Uterus (tissue), 2 donors: ENCODE measurements around the gene HPSE2.

Experiments used
- POLR2A ChIP-seq, 2 donors: fragments of 450-650 bp; IDR thresholded peaks; one replicate each; pipeline ENCODE4 v1.6.1; 2016; ENCODE audit warnings: antibody characterized with exemption in 2 of 2, mild to moderate bottlenecking in 1 of 2, moderate library complexity in 1 of 2
- TF ChIP-seq, protein P1 (sequence below), 4 experiments: fragments of 200-600 bp in 2 of 4; fragments of 450-650 bp in 2 of 4; sonication (generic) in 2 of 4; IDR thresholded peaks; one replicate each; pipeline ENCODE4 v1.5.1; 2016 to 2019; ENCODE audit warnings: antibody characterized with exemption in 4 of 4, mild to moderate bottlenecking in 2 of 4, moderate library complexity in 1 of 4

DNA sequence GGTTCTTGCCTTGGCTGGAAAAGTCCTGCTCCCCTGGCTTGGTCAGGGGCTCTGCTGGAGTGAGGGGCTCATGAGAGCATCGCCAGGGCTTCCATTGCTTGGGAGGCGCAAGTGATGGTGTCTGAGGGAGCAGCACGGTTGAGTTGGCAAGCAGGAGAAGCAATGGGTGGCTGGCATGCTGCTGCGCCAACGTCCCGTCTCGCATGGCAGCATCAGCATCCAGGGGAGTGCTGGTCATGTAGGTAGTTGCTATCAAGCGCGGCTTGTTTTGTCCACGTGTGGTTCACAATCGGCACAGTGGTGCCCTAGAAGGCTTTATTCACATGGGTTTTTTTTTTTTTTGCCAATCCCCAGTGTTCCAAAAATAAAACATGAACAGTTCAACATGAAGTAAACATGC is 824.5 kb downstream of the HPSE2 start:
- TF ChIP-seq, protein P1, sequence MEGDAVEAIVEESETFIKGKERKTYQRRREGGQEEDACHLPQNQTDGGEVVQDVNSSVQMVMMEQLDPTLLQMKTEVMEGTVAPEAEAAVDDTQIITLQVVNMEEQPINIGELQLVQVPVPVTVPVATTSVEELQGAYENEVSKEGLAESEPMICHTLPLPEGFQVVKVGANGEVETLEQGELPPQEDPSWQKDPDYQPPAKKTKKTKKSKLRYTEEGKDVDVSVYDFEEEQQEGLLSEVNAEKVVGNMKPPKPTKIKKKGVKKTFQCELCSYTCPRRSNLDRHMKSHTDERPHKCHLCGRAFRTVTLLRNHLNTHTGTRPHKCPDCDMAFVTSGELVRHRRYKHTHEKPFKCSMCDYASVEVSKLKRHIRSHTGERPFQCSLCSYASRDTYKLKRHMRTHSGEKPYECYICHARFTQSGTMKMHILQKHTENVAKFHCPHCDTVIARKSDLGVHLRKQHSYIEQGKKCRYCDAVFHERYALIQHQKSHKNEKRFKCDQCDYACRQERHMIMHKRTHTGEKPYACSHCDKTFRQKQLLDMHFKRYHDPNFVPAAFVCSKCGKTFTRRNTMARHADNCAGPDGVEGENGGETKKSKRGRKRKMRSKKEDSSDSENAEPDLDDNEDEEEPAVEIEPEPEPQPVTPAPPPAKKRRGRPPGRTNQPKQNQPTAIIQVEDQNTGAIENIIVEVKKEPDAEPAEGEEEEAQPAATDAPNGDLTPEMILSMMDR (IDR thresholded peaks at IDR 0.05): no peak
- TF ChIP-seq POLR2A (IDR thresholded peaks at IDR 0.05): no peak
